HG03457 (cell line): Measurements from ENCODE around the gene MARVELD2.
A peak's percentile ranks its signal among the peaks of the same experiment; 100 is the strongest.
"Not testable (repeated sequence)": the region's sequence is repeated elsewhere in the genome, so short reads cannot be mapped to it uniquely, and the experiment has no call there.

ENCODE experiments used
- ATAC-seq: cut with Tn5 transposase; IDR thresholded peaks from one replicate; pipeline ENCODE4 v1.9.1; 2021; ENCODE audit warnings: moderate number of reproducible peaks; ENCODE audit not compliant: unreplicated experiment

Gene MARVELD2

DNA sequence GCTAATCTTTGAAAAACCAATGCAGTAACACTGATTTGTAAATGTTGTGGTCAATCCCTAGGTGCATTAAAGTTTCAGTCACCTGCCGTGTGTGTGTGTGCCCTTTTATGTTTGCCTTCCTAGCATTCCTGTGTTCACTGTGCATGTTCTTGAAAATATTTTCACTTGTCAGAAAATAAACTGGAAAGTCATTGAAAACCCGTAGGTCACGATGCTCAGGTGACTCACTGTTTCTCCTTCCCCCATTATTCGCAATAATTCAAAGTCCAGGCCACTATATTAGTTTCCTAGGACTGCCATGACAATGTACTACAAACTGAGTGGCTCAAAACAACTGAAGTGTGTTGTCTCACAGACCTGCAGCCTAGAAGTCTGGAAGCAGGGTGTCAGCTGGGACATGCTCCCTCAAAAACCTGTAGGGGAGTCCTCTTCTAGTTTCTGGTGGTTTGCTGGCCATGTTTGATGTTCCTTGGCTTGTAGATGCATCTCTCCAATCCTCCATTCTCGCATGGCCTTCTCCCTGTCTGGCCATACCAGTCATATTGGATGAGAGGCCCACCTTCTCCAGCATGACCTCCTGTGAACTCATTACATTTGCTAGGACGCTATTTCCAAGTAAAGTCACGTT is 29.3 kb downstream of the MARVELD2 start:
- ATAC-seq: no peak

DNA sequence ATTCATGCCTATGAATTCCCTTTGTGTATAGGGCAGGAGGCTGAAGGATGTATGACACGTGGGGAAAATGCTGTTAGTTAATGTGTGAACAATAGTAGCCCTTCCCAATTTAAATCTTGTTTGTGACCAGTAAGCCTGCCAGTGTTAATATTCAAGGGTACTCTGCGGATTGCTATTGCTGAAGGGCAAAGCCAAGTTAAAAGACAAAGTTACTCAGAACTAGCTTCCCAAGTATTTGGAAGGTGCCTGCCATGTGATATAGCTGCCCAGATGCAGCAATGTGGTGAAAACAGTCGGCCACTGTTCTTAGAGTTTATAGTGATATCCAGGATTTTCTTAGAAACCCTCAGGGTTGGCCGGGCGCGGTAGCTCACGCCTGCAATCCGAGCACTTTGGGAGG is 34.6 kb downstream of the MARVELD2 start:
- no peak for ATAC-seq

DNA sequence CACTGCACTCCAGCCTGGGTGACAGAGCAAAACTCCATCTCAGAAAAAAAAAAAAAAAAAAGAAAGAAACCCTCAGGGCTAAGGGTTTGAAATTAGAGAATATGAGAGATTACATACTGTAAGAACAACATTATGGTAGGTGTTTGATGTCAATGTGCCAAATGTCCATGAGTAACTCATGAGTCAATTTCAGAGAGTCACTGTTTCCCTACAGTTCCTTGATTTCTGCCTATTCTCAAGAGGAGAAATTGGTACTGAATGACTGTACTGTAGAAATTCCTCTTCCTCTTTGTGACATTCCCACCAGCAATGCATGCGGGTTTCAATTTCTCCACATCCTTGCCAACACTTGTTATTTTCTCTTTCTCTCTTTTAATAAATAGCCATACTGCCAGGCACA is 35.2 kb downstream of the MARVELD2 start:
- ATAC-seq: no peak

DNA sequence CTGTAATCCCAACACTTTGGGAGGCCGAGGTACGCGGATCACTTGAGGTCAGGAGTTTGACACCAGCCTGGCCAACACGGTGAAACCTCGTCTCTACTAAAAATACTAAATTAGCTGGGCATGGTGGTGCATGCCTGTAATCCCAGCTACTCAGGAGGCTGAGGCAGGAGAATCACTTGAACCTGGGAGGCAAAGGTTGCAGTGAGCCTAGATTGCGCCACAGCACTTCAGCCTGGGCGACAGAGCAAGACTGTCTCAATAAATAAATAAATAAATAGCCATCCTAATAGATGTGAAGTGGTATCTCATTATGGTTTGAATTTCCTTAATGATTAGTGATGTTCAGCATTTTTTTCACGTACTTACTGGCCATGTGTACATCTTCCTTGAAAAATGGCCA is 35.6 kb downstream of the MARVELD2 start:
- not testable (repeated sequence) for ATAC-seq

DNA sequence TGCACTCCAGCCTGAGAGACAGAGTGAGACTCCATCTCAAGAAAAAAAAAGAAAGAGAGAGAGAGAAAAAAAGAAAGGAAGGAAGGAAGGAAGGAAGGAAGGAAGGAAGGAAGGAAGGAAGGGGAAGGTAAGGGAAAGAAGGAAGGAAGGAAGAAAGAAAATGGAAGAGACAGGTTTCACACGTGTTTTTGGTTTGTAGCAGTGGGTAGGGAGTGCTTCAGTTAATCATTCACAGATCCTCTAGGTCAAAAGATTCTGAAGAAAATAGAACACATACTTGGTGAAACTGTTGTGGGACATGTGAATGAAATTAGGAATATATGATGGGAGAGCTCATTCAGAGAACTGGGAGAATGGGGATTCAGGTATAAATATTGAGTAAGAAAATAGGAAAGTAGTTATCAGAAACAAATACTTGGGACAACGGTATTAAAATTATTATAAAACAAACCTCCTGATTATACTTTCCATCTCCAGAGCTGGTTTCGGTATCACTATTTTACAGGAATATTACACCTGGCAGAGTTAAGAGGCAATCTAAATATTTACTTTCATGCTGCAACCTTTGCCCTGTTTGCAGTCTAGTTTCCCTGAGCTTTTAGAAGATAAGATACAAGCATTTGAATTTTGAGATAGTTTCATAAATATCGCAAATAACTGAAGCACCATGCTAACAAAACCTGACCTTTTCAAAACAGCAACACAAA is 37.2 kb downstream of the MARVELD2 start:
- ATAC-seq: no peak

DNA sequence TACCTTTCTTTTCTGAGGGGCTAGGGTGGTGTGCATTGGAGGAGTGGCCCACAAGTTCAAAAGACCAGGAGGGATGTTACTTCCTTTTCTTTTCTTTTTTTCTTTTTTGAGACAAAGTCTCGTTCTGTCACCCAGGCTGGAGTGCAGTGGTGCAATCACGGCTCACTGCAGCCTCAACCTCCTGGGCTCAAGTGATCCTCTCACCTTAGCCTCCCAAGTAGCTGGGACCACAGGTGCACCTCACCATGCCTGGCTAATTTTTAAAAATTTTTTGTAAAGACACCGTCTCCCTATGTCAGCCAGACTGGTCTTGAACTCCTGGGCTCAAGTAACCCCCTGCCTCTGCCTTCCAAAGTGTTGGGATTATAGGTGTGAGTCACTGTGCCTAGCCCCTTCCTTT is 38.6 kb downstream of the MARVELD2 start:
- ATAC-seq: not testable (repeated sequence)

DNA sequence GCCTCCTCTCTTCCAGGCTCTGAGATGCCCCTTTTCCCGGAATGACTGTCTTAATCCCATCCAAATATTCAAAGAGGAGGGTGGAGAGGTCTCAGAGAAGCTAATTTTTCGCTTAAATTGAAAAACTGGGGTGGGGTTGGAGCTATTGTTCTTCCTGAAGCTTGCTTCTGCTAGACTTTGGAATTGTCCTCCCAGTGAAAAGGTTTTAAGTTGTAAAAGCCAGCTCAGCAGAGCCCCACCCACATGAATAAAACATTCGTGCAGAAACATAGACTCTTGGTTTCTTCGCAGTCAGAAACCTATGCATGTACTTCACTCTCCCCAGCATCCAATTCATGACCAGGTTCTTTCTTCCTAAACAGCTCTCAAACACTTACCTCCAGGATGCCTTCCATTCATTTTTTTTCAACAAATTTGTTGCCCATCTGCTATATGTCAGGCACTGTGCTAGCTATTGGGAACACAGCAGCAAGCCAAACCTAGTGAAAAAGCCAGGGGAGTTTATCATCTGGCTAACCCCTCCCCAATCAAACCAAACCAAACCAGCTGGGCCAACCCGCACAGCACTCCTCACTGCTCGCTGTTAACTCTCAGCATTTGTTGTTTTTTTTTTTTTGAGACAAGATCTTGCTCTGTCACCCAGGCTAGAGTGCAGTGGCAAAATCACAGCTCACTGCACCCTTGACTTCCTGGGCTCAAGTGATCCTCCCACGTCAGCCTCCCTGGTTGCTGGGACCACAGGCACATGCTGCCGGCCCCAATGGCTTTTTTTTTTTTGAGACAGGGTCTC is 39.7 kb downstream of the MARVELD2 start:
- ATAC-seq: no peak

DNA sequence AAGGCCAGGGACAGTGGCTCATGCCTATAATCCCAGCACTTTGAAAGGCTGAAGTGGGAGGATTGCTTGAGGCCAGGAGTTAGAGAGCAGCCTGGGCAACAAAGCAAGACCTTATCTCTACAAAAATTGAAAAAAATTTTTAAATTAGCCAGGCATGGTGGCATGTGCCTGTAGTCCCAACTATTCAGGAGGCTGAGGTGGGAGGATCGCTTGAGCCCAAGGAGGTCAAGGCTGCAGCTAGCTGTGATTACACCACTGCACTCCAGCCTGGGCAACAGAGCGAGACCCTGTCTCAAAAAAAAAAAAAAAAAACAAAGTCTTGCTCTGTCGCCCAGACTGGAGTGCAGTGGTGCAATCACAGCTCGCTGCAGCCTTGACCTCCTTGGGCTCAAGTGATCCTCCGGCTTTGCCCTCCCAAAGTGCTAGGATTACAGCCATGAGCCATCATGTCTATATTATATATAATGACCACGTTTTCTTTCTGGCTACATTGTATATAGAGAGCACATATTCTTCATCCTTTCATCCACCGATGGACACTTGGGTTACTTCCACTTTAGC is 40.6 kb downstream of the MARVELD2 start:
- ATAC-seq: not testable (repeated sequence)

DNA sequence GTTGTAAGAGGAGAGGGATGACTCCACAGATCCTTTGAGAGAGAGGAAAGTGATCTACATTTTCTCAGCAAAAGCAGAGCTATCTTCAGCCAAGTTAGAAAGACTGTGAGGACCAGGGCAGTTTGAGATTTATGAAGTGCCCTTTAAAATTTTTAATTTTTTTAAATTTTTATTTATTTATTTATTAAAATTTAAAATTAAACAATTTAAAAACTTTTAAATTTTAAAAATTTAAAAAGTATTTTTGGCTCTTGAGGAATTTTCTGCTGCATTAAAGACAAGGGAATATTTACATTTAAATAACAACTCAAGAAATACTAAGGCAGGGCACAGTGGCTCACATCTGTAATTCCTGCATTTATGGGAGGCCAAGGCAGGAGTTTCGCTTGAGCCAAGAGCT is 47.3 kb downstream of the MARVELD2 start:
- no peak for ATAC-seq

DNA sequence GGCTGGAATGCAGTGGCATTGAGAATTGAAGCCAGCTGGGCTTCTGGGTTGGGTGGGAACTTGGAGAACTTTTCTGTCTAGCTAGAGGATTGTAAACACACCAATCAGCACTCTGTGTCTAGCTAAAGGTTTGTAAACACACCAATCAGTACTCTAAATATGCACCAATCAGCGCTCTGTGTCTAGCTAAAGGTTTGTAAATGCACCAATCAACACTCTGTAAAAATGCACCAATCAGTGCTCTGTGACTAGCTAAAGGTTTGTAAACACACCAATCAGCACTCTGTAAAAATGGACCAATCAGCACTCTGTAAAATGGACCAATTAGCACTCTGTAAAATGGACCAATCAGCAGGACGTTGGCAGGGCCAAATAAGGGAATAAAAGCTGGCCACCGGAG is 51.5 kb downstream of the MARVELD2 start:
- not testable (repeated sequence) for ATAC-seq

DNA sequence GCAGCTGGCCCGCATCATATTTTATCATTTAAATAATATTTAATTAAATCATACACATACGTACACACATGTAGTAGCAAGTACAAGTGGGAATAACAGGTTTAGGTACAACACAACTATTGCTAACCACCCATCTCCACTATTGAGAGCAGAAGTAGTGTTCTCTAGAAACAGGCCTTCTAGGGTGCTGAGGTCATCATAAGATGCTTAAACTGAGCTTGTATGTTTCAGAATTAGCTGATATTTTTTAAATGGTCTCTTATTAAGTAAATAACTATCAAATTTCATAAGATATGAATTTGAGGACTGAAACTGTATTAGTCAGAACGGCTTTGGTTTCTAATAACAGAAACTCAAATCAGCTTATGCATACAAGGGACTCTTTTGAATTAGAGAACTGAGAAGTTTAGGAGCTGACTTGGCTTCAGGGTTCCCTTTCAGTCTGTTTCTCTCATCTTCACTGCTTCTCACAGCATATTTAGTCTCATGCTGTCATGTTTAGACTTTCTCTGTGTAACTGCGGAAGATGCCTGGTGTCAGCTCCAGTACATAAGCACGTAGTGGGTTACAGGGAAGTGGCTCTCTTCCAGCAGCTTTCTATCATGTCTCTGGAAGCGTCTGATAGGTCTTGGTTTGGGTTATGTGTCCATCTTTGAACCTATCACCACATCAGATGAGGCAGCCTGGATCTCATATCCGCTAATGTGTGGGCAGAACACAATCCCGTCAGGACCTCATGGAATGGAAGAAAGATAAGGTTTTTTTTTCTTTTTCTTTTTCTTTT is 52.7 kb downstream of the MARVELD2 start:
- peak; percentile 92 for ATAC-seq

DNA sequence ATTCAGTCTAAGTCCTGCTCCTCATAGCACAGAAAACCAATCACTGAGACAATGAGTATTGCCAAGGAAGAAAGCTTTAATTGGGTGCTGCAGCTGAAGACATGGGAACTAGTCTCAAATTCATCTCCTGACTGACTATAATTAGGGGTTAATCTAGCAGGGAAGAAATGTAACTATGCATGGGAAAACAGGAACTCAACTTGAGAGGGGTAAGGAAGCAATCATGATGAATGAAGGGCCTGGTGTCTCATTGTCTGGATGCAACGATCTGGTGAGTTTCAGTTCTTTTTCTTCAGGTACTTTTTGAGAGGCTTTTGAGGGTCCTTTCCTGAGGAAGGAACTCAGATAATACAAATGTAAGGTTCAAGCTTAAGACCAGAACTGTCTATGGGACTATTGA is 53.7 kb downstream of the MARVELD2 start:
- ATAC-seq: no peak

DNA sequence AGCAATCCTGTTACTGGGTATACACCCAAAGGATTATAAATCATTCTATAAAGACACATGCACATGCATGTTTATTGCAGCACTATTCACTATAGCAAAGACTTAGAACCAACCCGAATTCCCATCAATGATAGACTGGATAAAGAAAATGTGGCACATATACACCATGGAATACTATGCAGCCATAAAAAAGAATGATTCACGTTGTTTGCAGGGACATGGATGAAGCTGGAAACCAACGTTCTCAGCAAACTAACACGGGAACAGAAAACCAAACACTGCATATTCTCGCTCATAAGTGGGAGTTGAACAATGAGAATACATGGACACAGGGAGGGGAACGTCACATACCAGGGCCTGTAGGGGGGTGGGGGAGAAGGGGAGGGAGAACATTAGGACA is 56.6 kb downstream of the MARVELD2 start:
- not testable (repeated sequence) for ATAC-seq

DNA sequence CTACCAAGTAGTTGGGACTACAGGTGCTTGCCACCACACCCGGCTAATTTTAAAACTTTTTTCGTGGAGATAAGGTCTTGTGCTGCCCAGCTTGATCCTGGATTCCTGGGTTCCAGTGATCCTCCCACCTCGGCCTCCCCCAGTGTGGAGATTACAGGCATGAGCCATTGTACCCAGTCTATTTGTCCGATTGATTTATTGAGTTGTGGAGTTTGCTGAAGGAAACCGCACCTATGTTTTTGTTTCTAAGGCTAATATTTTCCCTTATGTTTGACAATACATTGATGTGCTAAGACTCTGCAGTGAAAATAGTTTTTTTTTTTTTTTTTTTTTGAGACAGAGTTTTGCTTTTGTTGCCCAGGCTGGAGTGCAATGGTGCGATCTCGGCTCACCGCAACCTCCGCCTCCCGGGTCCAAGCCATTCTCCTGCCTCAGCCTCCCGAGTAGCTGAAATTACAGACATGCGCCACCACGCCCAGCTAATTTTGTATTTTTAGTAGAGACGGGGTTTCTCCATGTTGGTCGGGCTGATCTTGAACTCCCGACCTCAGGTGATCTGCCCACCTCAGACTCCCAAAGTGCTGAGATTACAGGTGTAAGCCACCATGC is 57.7 kb downstream of the MARVELD2 start:
- not testable (repeated sequence) for ATAC-seq

DNA sequence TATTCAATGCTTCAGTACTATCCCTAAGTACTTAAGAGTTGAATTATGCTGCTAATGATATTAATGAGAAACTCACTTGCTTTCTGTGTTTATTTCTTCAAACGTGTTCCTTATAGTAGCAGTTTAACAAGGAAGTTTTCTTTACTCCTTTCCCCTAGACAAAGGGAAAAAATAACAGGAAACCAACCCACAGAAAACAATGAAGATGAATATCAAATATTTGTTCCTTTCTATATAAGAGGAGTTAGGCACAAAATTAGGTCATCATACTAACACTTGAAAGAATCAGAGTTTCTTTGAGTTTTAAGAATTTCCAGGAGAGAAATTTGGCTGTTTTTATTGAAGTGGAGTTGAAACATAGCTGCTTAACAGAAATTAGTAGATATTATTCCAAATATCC is 62.3 kb downstream of the MARVELD2 start:
- no peak for ATAC-seq

DNA sequence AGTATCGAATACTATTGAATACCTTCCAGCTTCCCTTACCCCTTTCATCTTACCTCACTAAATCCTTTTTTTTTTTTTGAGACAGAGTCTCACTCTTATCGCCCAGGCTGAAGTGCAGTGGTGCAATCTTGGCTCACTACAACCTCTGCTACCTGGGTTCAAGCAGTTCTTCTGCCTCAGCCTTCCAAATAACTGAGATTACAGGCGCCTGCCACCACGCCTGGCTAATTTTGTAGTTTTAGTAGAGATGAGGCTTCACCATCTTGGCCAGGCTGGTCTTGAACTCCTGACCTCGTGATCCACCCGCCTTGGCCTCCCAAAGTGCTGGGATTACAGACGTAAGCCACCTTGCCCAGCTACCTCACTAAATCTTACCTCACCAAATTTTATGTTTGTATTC is 63.4 kb downstream of the MARVELD2 start:
- ATAC-seq: not testable (repeated sequence)

DNA sequence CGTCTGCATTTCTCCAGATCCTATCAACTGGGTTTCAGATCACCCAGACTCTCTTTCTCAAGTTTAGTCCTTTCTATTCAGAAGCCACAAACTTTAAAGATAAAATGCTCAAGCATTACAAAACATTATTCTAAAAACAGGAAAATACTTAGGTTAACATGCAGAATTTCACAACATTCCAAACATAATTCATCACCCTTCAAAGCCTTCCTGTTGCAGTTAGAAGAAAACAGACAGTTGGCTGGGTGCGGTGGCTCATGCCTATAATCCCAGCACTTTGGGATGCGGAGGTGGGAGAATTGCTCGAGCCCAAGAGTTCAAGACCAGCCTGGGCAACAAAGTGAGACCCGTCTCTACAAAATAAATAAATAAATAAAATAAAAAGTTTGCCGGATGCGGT is 70.0 kb downstream of the MARVELD2 start:
- no peak for ATAC-seq

DNA sequence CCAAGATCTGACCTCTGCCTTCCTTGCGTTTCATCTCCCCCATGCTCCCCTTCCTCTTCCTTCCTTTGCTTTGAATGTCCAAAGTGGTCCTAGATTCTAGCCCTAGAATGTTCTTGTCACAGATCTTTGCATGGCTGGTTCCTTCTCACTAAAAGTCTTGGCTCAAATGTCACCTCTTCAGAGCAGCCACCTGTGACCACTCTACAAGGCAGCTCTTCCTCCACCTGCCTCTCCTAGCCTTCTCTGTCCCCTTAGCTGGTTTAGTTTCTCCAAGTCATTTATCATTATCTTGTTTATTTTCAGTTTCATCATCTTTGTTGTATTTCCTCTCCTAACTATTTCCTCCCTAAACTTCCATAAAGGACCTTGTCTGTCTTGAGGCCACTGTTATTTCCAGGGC is 70.6 kb downstream of the MARVELD2 start:
- no peak for ATAC-seq

DNA sequence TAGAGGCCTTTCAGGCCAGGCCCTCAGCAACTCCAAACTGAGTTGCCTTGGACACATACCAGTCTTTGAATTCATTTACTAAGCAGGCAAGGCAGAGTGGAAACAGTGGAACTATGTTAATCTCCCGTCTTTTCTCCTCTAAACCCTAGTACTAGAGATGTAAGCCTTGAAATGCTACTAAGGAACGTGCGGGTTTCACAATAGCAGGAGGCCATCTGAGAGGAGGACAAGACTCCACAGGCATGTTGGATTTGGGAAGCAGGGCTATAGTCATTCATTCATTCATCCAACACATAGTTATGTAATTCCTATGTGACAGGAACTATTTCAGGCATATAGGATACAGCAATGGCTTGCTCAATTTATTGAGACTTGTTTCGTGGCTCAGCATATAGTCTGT is 74.3 kb downstream of the MARVELD2 start:
- ATAC-seq: no peak

DNA sequence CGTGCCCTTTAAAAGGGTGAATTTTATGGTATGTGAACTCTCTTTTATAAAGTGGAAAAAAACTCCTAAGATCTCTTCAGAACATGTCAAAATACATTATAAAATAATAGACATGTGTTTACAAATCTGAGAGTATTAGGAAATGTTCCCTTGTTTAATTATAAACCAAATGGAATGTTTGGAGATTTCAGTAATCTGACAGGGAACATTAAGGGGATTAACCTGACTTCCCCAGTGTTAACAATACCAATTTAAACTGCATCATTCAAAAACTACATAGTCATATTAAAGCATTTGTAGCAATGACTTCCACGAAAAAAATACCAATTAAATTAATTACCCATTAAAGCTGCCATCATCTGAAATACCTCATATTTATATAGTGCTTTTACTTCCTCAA is 76.1 kb downstream of the MARVELD2 start:
- no peak for ATAC-seq
